Measurements from ENCODE around the gene MAGEL2.

DNA sequence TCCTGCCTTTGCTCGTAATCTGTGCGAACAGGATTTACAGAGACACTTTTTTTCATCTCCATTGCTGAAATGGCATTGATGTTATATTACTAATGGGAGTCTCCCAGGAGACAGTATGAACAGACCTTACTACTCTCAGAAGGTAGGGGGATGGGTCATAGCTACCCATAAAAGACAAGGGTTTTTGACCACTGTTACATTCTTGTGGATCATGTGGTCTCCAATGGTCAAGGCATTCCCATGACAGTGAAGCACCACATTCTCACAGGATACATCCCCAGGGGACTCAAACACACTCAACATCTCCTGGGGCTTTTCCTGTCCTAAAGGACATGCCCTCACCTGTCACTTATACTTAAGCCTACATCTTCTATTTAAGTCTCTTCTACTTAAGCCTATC, 41.4 kb downstream of the MAGEL2 start:
- TF ChIP-seq, protein P1, sequence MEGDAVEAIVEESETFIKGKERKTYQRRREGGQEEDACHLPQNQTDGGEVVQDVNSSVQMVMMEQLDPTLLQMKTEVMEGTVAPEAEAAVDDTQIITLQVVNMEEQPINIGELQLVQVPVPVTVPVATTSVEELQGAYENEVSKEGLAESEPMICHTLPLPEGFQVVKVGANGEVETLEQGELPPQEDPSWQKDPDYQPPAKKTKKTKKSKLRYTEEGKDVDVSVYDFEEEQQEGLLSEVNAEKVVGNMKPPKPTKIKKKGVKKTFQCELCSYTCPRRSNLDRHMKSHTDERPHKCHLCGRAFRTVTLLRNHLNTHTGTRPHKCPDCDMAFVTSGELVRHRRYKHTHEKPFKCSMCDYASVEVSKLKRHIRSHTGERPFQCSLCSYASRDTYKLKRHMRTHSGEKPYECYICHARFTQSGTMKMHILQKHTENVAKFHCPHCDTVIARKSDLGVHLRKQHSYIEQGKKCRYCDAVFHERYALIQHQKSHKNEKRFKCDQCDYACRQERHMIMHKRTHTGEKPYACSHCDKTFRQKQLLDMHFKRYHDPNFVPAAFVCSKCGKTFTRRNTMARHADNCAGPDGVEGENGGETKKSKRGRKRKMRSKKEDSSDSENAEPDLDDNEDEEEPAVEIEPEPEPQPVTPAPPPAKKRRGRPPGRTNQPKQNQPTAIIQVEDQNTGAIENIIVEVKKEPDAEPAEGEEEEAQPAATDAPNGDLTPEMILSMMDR (IDR thresholded peaks at IDR 0.05) = no peak
- TF ChIP-seq POLR2A (IDR thresholded peaks at IDR 0.05) = no peak
